T-helper 1 cell treated with Interleukin-12 subunit alpha and Interleukin-12 subunit beta and Interleukin-4 antibody, amounts not matched to agents 30 ng/mL and 1 ng/mL, for 36 hours (primary cell): Measurements from ENCODE around the gene TAS1R3. TPM values are rescaled to one million over a fixed set of nuclear protein-coding genes. Genes with fewer than 3 reads are reported as not detected.

ENCODE experiments used
- intact Hi-C: fragments of 100-400 bp; cut with micrococcal nuclease; formaldehyde crosslinking; loops from one replicate; pipeline ENCODE4 v1.15.1; 2024
- total RNA-seq: library from RNA; stranded (reverse); gene quantifications from 2 replicates; pipeline ENCODE4 v1.2.3, GENCODE V29; 2022

Gene TAS1R3
- total RNA-seq, 1 donor from 2014 or later, result 1.2 TPM

DNA sequence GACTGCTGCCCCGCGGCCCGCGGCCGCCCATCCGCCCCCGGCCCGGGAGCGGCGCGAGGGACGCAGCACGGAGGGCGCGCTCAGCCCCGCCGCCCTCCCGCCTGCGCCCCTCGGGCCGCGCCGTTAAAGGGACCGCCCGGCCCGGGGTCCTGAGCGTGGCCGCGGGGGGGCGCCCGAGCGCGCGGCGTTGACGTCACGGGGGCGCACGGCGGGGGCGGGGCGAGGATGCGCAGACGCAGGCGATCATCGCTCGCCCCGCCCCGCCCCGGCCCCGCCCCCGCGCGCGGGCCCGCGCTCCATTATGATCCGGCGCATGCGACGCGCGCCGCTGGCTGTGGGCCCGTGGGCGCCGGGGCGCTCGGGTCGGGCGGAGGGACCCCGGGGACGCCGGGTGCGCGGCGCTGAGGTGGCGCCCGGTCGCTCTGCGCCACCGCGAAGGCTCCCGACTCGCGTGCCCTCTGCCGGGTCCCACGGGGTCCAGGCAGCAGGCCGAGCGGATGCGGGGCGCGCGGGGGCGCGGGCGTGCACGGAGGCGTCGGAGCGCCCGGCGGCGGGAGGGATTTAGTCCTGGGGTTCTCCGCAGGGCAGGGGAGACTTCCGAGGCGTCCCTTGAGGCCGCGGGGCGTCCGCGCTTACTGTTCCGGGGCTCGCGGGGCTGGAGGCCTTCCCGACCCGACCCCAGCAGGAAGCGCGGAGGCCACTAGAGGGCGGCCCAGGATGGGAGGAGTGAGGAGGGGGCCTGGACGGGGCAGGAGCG, 18.4 kb downstream of the TAS1R3 start, which contains the start of gene DVL1:
DVL1 (minus strand) TSS at position 163 of the 757 bp plus-strand sequence. CDS start 353 bp downstream, outside the sequence.
- intact Hi-C loops, result loop anchor here (1.0 to 2.0 kb wide), 4 partner anchors 25 to 336 kb away; partner anchors contain the start of genes AURKAIP1, CPTP, INTS11 and ISG15

DNA sequence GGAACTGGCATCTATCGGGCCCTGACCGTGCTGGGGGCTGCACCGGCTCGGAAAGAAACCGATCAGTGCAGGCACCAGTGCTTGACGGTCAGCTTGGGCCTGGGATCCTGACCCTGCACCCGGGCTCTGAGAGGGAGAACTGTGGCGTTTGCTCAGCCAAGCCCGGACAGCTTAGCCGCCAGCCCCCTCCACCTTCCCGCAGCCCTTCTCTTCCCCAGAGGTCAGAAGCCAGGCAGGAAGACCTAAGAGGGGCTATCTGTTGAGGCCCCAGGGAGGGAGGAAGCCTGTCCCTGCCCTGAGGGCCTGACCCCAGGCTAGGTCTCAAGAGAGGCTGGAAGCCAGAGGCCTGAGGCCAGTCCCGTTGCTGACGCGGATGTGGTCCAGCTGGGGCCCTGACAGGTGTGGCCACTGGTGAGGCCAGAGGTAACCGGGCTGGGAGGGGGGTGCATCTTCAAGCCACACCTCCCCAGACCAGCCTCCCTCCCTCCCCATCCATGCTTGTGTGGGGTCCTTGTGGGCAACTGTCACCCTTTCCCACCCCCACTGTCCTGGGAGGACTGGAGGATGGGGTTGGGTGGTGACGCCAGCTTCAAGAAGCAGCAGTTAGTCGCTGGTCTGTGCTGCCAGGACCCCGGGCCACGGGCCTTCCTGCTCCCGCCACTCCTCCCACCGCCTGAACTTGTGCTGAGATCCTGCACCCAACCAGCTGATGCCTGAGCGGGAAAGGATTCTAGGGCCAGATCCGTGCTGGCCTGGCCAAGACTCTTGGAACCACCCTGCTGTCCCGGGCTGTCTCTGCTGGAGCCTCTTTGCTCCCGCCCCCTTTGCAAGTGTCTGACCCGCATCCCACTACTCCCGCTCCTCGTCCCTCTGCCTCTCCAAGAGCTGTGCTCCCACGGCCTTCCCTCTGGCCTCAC, 20.7 kb downstream of the TAS1R3 start:
- intact Hi-C loops, result no loop called here

DNA sequence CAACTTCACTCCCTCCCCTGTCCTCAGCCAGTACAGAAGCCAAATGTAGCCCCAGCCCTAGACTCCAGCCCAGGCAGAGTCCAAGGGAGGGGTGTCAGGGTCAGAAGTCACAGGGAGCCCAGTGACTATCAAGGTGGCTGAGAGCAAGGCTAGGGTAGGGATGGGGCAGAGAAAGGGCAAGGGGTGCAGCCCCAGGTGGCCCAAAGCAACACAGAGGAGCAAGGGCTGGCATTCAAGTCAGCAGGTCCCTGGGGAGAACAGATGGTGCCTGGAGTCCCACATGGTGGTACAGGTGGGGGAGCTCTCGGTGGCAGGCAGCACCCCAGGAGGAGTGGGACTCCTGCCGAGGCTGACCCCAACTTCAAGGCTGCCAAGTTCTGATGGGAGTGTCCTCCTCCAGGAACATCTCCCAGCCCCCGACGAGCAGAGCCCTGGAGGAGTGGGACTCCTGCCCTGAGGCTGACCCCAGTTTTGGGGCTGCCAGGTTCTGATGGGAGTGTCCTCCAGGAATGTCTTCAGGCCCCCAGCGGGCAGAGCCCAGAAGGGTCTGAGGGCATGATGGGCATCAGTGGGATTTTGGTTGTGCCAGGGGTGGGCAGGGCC, 21.8 kb downstream of the TAS1R3 start:
- intact Hi-C loops, result no loop called here

- intact Hi-C loops, result no loop called here
Observed at GRCh38 chr1:1353389-1354151, 22.5 kb downstream of the TAS1R3 start.

DNA sequence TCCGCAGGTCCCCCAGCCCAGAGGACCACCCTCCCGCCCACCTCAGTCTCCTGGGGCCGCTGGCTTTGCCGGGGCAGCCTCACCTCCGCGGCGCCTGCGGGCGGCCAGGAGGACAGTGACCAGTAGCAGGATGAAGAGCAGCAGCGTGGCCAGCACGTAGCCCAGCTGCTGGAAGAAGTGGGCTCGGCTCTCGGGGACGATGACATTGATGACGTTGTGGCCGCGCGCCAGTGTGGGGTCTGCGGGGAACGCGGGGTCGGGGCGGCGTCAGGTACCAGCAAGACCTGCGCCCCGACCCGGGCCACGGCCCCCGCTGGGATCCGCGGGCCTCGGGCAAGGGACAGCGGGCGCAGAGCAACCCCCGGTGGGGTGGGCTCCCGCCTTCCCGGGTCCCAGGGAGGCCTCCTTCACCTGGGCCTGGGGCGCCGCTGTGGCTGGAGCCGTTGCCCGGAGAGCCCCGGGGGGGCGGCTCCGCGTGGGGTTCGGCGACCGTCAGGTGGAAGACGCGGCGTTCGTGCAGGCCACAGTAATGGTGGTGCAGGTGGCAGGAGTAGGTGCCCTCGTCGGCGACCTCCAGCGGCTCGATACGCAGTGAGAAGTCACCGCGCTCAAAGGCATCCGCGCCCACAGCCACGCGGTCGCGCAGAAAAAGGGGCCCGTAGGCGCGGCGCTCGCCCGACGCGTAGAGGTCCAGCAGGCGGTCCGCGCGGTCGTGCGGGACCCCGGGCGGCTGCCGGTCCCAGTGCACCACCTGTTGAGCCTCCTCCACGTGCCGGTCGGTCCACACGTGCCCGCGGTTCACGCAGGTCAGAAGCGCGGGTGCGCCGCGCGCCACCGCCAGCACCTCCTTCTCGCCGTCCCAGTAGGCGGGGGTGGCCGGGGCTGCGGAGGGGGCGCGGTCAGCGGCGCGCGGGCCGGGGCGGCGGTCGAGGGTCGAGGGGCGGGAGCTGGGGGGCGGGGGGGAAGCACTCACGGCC, 23.5 kb downstream of the TAS1R3 start:
- intact Hi-C loops, result no loop called here

DNA sequence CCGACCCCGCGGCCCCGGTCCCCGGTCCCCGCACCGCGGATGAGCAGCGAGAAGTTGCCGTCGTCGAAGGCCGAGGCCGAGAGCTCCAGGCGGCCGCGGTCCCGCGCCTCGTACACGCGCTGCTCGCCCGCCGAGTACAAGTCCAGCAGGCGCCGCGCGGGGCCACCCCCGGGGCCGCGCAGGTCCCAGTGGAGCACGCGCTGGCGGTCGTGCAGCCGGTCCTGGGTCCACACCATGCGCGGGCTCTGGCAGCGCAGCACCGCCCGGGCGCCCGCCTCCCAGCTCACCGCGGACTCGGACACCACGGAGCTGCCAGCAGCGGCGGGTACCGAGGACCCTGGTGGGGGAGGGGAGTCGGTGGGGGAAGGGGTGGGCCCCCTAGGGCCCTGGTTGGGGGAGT, 24.3 kb downstream of the TAS1R3 start:
- intact Hi-C loops, result no loop called here

- intact Hi-C loops, result no loop called here
Observed at GRCh38 chr1:1356166-1356795, 25.2 kb downstream of the TAS1R3 start.

DNA sequence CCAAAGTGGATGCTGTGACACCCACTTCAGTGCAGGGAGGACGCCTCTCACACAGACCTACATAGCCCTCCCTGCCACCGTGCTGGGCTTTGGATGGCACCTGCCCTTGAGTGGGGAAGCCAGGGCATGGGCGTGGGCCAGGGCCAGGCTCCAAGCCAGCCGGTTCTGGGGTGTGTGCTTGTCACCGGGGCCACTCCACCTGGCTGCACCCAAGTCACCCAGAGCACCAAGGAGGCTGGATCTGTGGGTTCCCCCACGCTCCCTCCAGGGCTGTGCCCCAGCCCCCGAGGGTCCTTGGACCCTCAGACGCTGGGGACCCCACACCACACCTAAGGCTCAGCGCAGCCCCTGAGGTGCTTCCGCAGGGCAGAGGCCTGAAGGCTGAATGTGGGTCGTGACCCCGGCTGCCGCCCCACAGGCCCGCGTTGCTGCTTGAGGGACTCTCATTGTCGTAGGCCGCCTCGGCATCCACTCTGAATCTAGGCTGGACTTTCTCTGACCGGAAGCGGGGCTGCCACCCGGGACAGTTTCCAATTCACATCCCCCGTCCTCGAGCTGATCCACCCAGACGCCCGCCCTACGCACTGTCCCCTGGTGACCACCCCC, 25.8 kb downstream of the TAS1R3 start:
- intact Hi-C loops, result no loop called here

DNA sequence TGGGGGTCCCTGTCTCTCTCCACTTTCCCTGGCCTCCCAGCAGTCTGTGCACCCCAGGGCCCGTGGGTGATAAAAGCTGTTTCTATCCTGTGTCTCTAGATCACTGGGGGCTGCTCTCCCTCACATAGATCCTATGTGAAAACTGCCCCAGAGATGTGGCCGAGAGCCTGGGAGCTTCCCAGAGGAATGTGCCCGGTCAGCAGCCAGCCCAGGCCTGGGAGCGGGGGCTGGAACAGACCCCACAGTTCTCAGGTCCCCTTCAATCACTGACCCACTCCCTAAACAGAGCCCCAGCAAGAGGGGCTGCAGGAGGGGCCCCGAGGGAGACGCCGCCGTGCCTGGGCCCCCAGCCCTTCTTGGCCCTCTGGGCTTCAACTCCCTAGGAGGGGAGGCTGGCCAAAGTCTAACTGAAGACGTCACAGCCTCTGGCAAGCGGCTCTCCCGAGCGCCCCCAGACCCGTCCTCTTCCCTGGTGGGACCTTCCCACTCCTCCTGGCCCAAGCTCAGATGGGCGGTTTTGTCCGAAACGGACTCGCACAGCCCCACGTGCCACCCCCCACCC, 26.9 kb downstream of the TAS1R3 start:
- intact Hi-C loops, result no loop called here

DNA sequence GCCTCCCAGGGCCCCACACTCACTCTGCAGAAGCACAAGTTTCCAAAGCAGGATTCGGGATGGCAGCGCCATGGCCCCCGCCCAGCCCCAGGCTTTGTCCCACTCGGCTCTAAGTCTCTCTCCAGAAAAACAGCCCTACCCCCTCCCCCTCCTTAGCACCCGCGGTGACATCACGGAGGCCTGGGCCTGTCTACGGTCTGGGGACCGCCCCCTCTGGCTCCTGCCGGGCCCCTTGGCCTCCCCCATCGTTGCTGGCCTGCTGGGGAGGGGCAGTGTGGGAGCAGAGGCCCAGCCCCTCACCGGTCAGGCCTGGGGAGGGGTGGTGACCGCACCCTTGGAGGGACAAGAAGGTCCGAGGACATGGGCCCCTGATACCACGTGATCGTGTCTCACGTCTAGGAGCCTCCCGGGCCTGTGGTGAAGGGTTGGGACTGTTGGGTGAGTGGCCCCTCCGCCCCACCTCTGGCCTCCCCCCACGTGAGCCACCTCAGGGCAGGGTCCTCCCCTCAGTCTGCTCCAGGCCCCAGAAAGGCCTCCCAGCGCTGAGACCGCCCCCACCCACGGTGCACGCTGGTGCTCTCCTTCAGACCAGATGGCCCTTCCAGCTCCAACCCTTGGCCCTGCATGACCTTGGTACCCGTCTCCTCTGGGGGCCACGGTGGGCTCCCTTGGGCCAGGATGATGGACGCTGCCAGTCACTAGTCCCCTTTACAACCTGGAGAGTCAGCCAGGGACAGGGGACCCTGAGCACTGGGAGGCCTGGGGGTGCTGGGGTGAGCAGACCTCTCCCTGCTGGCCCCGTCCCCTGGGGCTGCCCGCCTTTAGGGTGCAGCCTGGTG, 27.6 kb downstream of the TAS1R3 start, which contains the start of gene MXRA8:
MXRA8 (minus strand) TSS at position 123 of the 839 bp plus-strand sequence; CDS start at position 72, 51 bp downstream.
- intact Hi-C loops, result no loop called here

GRCh38 chr1:1359308-1359663, 28.2 kb downstream of the TAS1R3 start:
- intact Hi-C loops, result no loop called here

DNA sequence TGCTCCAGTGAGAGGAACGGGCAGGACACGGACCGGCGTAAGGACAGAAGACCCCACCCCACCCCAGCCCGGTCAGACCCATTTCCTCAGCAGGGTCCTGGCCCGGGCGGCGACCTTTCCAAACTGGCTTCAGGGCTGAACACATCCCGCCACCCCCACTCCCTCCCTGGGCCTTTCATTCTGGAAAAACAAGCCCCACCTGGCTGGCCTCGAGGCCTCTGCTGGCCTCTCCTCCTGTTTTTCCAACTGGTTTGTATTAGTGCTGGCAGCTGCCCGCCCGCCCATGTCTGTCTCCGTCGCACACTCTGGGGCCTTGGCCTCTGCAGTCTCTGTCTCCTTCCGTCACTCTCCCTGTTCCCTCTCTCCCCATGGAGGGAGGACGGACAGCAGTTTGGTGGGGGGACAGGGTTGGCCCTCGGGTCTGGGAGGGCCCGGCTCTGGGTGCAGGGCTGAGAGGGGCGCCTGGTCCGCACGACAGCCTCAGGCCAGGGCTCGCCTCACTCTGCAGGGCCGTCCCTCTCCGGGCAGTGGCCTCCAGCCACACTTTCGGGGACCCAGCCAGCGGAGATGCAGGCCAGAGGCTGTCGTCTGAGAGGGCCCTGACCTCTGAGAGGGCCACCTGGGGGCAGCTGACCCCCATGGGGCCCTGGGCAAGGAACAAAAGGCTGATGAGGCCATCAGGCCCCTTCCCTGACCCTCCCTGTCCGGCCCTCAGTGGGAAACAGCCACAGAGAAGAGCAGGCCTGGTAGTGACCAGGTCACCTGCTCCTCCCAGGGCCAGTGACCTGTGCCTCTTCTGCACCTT, 28.8 kb downstream of the TAS1R3 start:
- intact Hi-C loops, result no loop called here

- intact Hi-C loops, result no loop called here
Observed at GRCh38 chr1:1360506-1361169, 29.6 kb downstream of the TAS1R3 start.

DNA sequence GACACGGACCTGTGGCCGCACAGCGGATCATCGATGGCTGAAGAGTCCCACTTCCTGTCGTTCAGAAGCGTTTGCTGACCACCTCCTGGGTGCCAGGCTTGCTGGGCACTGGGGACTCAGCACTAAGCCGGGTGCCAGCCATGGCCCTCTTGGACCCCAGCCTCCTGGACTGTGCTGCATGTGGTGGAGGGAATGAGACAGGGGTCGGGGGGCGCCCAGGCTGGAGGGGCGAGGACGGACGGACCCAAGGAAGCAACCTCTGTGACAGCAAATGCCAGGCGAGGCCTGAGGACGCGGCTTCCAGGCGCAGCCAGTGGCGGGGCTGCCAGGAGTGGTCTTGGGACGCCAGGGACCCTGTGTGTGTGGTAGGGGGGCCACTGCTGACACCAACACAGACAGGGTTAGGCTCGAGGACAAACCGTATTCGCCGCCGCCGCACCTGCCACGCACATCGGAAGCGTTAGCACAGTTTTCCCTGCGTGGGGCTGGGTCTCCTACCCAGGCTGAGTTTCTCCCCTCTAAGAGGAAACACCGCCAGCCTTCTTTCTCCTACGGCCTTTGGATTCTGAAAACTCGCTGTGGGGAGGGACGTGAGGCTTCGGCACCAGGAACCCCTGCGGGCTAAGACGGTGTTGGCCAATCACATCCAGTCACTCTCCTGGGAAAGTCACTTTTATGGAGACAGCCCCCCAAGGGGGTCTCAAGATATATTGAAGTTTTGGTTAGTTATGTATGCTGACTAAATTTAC, 30.3 kb downstream of the TAS1R3 start:
- intact Hi-C loops, result no loop called here

DNA sequence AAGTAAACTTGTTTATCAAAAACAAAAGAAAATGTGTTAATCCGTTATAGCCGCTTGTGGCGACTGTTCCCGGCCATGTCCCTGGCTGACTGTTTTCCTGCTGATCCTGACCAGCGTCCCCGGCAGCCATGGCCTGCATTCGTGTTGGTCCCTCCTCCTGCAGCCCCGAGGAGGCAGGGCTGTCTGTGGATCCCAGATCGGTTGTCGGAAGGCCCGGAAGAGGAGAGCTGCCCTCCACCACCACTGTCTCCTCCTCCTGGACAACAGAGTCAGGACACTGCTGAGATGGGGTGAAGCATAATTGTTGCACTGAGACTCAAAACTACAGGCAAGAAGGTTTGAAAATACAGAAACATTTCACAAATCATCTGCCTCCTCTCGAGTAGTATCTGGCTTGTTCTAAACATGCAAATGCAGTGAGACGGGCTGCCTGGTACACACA, 30.9 kb downstream of the TAS1R3 start:
- intact Hi-C loops, result no loop called here
